Stimulated activated CD4-positive, alpha-beta T cell treated with anti-CD3 and anti-CD28 coated beads, Interleukin-2, amount 100 ng/mL, for 24 hours (primary cell): Measurements from ENCODE around the gene ARG2.

Experiments used
- DNase-seq, 2 donors: peaks; one replicate each; pipeline ENCODE4 v3.0.0-alpha.2; 2020

ARG2 gene

GRCh38 chr14:67619446-67620216, at the start of gene ARG2:
Gene ARG2 (plus strand): TSS chr14:67619920. CDS start chr14:67619978, 58 bp downstream.
- DNase-seq: peak; percentile 96 to 99

- DNase-seq: no peak
These were observed 49.3 kb upstream of the ARG2 start for GRCh38 chr14:67570453-67570852.

- peak; percentile 73 to 76 for DNase-seq
These were observed 48.3 kb upstream of the ARG2 start for GRCh38 chr14:67571275-67571990.

- no peak for DNase-seq
These were observed 47.8 kb upstream of the ARG2 start for GRCh38 chr14:67571991-67572323.

GRCh38 chr14:67572608-67573007, 47.1 kb upstream of the ARG2 start:
- DNase-seq: no peak

GRCh38 chr14:67573228-67574010, 46.3 kb upstream of the ARG2 start:
- no peak for DNase-seq

GRCh38 chr14:67574156-67574555, 45.6 kb upstream of the ARG2 start:
- DNase-seq: no peak

- DNase-seq: no peak
These were observed 44.9 kb upstream of the ARG2 start for GRCh38 chr14:67574806-67575205.

- DNase-seq: no peak
These were observed 44.0 kb upstream of the ARG2 start for GRCh38 chr14:67575684-67576083.

GRCh38 chr14:67576216-67576955, 43.3 kb upstream of the ARG2 start:
- DNase-seq: no peak

- DNase-seq: no peak
These were observed 42.4 kb upstream of the ARG2 start for GRCh38 chr14:67577181-67577808.

- no peak for DNase-seq
These were observed 41.6 kb upstream of the ARG2 start for GRCh38 chr14:67577909-67578749.

GRCh38 chr14:67579040-67579439, 40.7 kb upstream of the ARG2 start:
- no peak for DNase-seq

- no peak for DNase-seq
These were observed 40.1 kb upstream of the ARG2 start for GRCh38 chr14:67579636-67580035.

GRCh38 chr14:67580336-67581171, 39.2 kb upstream of the ARG2 start:
- DNase-seq: no peak

- DNase-seq: no peak
These were observed 38.1 kb upstream of the ARG2 start for GRCh38 chr14:67581643-67582042.

GRCh38 chr14:67582061-67582460, 37.7 kb upstream of the ARG2 start:
- DNase-seq: no peak

GRCh38 chr14:67583711-67584644, 35.7 kb upstream of the ARG2 start:
- DNase-seq: peak in 1 of 2 donors; percentile 16

- no peak for DNase-seq
These were observed 34.7 kb upstream of the ARG2 start for GRCh38 chr14:67584978-67585377.
